NCI-H510A (cell line): ENCODE measurements around the gene CDCP2.

Experiments
- DNase-seq: peaks from one replicate; lab custom pipeline; 2025; lab: John Stamatoyannopoulos, UW

The CDCP2 gene

GRCh38 chr1:54152696-54153095, at the start of gene CDCP2:
Gene CDCP2, minus strand, starts transcription at chr1:54153000. Its CDS starts 78 bp downstream, at chr1:54152922.
- no peak for DNase-seq

- no peak for DNase-seq
Measured at GRCh38 chr1:54200519-54200997, 47.8 kb upstream of the CDCP2 start.

DNA sequence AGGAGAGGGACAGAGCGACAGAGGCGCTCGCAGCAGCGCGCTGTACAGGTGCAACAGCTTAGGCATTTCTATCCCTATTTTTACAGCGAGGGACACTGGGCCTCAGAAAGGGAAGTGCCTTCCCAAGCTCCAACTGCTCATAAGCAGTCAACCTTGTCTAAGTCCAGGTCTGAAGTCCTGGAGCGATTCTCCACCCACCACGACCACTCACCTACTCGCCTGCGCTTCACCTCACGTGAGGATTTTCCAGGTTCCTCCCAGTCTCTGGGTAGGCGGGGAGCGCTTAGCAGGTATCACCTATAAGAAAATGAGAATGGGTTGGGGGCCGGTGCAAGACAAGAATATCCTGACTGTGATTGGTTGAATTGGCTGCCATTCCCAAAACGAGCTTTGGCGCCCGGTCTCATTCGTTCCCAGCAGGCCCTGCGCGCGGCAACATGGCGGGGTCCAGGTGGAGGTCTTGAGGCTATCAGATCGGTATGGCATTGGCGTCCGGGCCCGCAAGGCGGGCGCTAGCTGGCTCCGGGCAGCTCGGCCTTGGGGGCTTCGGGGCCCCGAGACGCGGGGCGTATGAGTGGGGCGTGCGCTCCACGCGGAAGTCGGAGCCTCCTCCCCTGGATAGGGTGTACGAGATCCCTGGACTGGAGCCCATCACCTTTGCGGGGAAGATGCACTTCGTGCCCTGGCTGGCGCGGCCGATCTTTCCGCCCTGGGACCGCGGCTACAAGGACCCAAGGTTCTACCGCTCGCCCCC, 47.1 kb upstream of the CDCP2 start, which contains the start of the genes CYB5RL and MRPL37:
Gene CYB5RL, minus strand, starts transcription at position 266 of the 754 bp plus-strand sequence. CDS start 4,414 bp downstream, outside the sequence.
Gene MRPL37, plus strand, starts transcription at position 403 of the 754 bp plus-strand sequence. Its CDS starts 77 bp downstream, at position 480.
- peak; percentile 96 for DNase-seq

GRCh38 chr1:54199151-54199764, 46.5 kb upstream of the CDCP2 start:
- DNase-seq, result no peak

GRCh38 chr1:54193453-54193852, 40.7 kb upstream of the CDCP2 start:
- no peak for DNase-seq

DNA sequence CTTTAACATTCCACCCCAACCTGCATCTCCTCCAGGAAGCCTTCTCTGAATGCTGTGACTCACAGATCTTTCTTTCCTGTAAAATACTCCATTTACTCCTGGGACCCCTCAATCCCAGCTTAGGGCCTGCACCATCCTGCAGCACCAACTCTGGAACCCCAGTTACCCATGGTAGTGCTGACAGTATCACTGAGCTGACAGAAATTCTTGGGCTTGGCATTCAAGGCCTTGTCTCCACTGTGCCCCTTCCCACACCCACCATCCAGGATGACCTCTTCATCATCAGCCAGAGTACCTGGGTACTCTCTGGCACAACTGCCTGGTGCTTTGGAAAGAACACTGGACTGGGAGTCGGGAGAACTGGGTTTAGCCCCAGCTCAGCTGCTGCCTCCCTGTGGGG, 38.7 kb upstream of the CDCP2 start:
- DNase-seq, result no peak

DNA sequence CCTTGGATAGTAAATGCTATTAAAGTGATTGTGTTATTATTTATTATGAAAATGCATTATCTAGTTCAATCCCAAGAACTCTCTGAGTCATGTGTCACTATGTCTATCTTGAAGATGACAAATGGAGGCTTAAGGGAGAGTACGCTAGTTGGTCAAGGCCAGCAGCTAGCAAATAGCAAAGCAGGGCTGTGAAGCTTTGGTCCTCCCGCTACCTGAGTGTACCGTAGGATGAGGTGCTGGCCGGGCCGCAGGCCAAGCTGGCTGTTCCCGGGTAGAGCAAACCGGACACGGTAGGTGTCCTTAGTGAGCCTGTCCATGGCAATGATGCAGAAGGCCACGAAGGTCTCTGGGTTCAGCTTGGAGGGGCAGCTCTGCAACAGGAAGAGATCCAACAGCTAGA, 37.7 kb upstream of the CDCP2 start:
- no peak for DNase-seq

DNA sequence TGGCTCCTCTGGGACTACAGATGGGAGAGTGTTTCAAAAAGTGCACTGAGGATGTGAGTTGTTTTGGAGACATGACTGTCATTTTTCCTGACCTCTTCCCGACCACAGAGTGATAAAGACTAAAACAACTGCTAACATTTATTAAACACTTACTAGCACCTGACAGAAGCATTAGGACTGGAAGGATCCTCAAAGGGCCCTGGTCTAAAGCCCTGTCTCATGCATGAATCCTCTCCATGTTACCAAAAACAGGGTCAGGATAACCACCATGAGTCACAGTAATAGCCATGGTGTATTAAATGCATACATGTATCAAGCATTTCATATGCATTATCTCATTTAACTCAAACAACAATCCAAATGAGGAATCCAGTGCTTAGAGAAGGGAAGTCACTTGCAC, 35.5 kb upstream of the CDCP2 start:
- DNase-seq, result no peak

DNA sequence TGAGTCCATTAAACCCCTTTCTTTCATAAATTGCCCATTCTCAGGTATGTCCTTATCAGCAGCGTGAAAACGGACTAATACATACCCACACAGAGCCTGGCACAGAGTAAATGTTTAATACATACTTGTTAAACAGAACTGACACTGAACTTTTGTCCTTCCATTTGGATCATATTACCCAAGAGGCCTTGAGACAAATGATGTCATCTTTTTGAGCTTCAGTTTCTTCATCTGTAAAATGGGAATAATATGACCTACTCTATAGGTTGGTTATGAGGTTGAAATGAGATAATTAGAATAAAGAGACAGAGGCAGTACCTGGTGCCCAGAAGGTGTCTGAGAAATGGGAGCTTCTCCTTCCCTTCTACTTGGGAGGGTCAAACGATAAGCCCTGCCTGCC, 33.3 kb upstream of the CDCP2 start:
- no peak for DNase-seq

DNA sequence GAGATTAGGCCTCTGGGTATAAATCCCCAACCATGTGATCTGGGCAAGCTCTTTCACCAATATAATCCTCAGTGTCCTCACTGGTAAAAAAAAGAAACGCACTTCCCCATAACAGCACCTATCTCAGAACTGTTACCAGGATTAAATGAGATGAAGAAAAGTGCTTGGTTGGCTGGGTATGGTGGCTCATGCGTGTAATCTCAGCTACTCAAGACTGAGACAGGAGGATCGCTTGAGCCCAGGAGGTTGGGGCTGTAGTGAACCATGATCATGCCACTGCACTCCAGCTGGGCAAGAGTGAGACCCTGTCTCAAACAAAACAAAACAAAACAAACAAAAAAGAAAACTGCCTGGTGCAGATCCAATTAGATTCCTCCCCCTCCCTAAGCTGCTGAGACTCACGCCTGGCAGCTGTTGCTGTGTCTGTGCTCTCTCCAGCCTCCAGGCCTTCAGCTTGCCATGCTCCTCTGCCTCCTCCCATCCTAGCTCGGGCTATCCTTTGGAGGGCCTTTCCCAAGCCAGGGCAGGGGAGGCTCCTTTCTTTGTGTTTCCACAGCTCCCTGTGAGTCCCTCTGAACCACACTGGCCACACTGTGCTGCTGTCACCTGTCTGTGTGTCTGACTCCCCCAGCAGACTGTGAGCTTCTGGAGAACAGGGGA, 28.0 kb upstream of the CDCP2 start:
- DNase-seq, result no peak

DNA sequence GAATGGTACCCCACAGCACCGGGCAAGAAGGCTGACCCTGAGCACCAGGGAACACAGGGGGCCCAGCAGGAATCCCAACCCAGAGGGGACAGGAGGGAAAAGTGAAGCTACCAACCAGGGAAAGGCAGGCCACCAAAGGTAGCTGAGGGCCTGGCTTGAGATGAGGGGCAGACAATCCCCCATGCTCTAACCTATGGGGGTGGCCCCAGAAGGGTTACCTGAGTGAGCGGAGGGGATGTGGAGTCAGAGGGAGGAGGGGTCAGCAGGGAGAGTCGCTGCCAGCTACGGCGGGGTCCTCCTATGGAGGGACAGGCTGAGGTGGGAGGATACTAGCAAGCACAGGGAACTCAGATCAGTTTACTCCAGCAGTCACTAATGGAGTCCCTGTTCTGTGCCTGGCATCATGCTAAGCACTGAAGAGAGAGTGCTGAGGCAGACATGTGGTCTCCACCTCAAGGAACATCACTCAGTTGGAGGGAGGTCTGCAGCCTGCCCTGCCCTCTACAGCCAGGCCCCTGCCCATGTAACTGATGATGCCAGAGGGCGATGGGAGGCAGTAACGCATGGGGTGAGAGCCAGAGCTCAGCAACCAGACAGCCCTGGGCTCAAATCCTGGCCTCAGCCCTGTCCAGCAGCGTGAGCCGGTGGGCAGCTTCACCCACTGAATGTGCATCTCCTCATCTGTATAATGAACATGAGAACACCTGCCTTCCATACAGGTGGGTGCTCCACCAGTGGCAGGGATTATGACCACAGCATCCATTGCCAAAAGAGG, 25.7 kb upstream of the CDCP2 start:
- no peak for DNase-seq

- DNase-seq, result no peak
Measured at GRCh38 chr1:54177726-54178125, 24.9 kb upstream of the CDCP2 start.

- DNase-seq, result no peak
Measured at GRCh38 chr1:54176621-54177327, 24.0 kb upstream of the CDCP2 start.

DNA sequence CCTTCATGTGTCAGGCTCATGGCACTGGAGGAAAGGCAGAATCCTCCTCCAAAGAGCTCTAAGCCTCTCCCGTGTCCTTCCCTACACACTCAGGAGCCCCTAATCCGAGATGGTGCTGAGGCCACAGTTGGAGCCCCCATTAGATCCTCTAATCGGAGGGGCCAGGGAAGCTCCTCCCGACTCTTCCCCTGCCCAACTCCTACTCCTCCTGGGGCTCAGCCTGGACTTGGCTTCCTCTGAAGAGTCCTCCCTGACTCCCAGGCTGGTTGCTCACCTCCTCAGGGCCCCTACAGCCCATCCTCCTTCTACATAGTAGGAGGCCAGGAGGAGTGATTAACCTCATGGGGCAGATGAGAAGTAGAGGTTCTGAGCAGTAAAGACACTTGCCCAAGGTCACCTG, 21.3 kb upstream of the CDCP2 start:
- DNase-seq, result no peak

DNA sequence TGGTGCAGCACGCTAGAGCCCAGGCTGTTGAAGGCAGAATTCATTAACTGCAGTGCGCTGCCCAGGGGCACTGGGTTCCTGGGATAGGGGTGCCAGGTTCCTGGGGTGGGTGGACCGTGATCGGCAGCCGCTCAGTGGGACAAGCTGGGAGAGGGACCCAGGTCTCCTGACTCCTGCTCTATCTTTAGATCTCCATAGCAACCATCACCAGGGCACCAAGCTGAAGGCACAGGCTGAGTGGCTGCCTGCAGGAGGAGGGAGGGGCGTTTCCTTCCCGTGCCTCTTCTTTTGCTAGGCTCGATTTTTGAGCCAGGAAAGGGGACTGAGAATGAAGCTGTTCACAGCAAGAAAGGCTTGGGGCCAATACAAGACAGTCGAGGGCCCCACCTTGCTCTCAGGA, 20.9 kb upstream of the CDCP2 start:
- DNase-seq, result no peak

DNA sequence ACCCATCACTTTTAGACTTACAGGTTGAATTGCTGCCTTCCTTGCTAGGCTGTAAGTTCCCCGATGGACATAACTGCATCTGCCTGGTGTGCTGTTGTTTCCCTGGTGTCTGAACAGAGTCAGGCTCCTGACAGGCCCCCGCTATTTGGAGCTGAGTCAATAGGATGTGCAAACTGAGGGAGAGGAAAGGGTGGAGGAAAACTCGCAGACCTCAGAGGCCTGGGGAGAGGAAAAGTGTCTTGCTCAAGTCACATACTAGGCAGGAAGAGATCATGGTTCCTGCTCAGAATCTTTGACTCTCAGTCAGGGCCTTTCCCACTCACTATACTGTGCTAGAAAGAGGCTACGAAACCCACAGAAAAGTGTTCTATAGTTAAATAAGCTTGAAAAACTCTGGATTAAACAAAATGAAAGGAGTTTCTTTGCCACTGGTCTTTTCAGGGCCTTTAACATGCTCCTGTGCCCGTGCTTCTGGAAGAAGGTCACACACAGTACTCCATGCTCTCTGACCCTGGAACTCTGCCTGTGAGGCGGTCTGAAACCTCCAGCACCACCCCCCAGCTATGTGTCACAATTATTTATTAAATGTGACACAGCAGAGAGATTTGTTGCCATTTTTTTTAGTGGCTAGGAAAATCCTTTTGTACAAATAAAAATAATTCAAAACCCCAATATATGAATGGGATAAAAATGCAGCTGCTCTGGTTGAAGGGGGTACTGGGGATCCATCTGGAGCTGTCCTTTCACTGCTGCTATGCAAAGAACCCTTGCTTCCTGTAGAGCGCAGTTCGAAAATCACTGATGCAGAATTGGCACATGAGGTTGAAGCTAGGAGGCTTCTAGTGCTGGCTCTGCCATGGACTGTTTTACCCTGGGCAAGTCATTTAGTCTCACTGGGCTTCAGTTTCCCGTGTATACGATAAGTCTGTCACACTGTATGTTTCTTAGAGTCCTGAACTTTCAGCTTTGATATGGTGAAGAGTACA, 20.1 kb upstream of the CDCP2 start:
- DNase-seq, result no peak

DNA sequence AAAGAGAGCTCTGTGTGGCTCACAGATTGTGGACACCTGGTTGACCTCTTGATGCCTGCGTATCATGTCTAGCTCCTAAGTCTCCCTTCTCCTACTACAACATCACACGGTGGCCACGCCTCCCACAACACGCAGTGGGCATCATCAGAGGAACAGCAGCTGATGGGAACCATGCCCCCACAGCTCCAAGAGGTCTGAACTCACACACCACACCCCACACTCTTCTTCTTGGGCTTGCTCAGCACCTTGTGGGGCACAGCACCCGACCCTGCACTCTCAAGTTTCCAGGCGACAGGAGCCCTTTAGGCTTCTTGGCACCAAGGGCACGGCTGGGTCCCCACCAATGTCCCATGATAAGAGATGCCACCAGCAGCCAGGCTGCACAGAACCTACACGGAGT, 18.8 kb upstream of the CDCP2 start:
- DNase-seq, result no peak

DNA sequence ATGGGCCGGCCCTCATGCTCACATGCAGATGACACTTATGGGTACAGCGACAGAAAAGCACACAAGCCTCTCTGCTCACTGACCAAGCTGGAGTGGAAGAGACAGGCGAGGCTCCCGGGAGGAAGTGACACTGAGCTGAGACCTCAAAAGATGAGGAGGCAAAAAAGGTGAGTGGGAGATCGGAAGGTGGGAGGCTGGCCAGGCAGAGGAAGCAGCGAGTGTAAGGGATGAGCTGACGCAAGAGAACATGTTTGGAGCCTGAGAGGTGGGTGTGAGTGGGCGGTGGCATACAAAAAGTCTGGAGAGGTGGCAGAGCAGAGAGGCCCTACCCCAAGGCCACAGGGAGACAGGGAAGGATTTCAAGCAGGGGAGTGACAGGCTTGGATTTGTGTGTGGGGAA, 18.2 kb upstream of the CDCP2 start:
- DNase-seq, result no peak

GRCh38 chr1:54169068-54169467, 16.3 kb upstream of the CDCP2 start:
- DNase-seq, result no peak
